SJSA1 (cell line): ENCODE results near the gene CLMP. TPM values are rescaled to one million over a fixed set of nuclear protein-coding genes. Genes with fewer than 3 reads are reported as not detected.
A peak's percentile ranks its signal among the peaks of the same experiment; 100 is the strongest.
"Not testable (repeated sequence)": the region's sequence is repeated elsewhere in the genome, so short reads cannot be mapped to it uniquely, and the experiment has no call there.

Source experiments
- DNase-seq, 2 experiments: peaks; one replicate each; pipeline ENCODE4 v3.0.0-alpha.2; 2015 to 2020; ENCODE audit warnings: low spot score in 2 of 2, low read depth in 1 of 2
- H3K27ac ChIP-seq: fragments of 250-450 bp; sonication (Bioruptor Pico); 2 replicates; pipeline ENCODE4 v1.5.1; 2020; ENCODE audit warnings: mild to moderate bottlenecking, moderate library complexity
- H3K27me3 ChIP-seq: fragments of 250-450 bp; sonication (Bioruptor Pico); replicated peaks from 2 replicates; pipeline ENCODE4 v1.5.1; 2020; ENCODE audit warnings: mild to moderate bottlenecking, moderate library complexity
- H3K36me3 ChIP-seq: fragments of 250-450 bp; sonication (Bioruptor Pico); 2 replicates; pipeline ENCODE4 v1.5.1; 2020; ENCODE audit warnings: mild to moderate bottlenecking
- H3K4me1 ChIP-seq: fragments of 250-450 bp; sonication (Bioruptor Pico); replicated peaks from 2 replicates; pipeline ENCODE4 v1.6.1; 2021; ENCODE audit warnings: mild to moderate bottlenecking
- H3K4me3 ChIP-seq: fragments of 250-450 bp; sonication (Bioruptor Pico); 2 replicates; pipeline ENCODE4 v1.5.1; 2020; ENCODE audit warnings: mild to moderate bottlenecking
- H3K9me3 ChIP-seq: fragments of 250-450 bp; sonication (Bioruptor Pico); replicated peaks from 2 replicates; pipeline ENCODE4 v1.5.1; 2020; ENCODE audit warnings: mild to moderate bottlenecking
- total RNA-seq: library from RNA; depleted of rRNA; stranded (reverse); fragments of >200 nt; shearing (Covaris generic); gene quantifications from 2 replicates; pipeline ENCODE4 v1.2.3, GENCODE V29; 2014

CLMP gene
- total RNA-seq, 1 experiment from 2014 or later = 21.6 TPM

DNA sequence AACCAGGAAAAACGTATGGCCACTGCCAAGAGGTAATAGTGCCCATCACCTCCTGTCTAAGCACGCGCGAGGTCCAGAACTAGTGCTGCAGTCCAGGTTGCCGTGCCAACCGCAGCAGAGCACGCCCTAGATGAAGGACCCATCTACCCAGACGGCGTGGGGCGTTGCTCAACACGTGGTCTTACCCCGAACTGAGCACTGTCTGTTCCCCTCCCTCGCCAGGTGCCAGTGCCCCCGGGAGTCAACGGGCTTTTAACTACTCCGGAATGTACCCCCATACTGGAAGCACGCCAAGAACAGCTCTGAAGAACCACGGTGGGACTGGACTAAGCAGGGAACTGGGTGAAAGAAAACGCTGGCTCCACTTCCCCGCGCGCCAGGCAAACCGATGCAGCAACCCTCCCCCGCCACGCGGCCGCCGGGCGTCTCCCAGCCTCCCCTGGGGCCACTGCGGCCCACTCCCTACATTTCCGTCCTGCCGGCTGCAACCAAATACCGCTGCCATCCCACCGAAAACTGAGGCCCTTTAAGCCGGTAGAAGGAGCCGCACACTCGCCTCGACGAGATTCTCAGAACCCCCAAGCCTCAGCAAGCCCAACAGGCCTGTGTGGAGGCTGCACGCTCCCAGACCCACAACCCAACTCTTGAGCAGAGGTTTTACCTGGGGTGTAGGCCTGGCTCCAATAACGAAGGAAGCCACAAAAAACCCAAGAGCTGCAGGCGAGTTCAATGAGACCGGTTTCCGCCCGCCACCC, 133.5 kb downstream of the CLMP start, which contains the start of gene HSPA8:
Gene HSPA8 (minus strand): TSS at position 734 of the 755 bp plus-strand sequence. CDS start 812 bp downstream, outside the sequence.
- Histone ChIP-seq H3K27me3 (no peaks in the 10 kb centered on the region), H3K36me3 (peaks cover 56% of the 10 kb centered on the region), H3K27ac (peak within 1 kb of the TSS; percentile 100), H3K4me1 (peaks cover 26% of the 10 kb centered on the region), H3K4me3 (peak within 1 kb of the TSS; percentile 77), H3K9me3 (no peaks in the 10 kb centered on the region)
- DNase-seq = peak in 1 of 2 experiments; percentile 54

DNA sequence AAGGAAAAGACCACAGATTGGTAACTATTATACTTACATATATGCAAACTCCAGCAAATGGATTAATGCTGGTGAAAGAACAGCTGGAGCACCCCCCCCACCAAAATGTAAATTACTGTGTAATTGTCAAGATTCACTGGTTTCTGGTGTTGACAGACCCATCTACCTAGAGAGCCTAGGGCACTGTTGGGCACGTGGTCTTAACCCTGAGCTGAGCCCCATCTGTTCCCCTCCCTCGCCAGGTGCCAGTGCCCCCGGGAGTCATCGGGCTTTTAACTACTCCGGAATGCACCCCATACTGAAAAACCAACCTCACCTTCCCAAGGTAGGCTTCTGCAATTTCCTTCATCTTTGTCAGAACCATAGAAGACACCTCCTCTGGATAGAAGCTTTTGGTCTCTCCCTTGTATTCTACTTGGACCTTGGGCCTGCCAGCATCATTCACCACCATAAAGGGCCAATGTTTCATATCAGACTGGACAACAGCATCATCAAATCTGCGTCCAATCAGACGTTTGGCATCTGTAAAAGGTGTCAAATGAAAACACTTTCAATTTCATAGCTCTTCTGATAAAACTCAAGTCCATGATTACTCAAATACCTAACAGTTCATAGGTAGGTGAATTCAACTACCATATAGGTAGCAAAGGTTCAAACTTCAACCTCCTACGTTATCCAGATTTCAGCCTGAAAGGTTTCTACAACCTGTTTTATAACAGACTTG, 134.6 kb downstream of the CLMP start:
- no peak for DNase-seq
- Histone ChIP-seq H3K4me1 (peaks cover 26% of the 10 kb centered on the region), H3K36me3 (peaks cover 67% of the 10 kb centered on the region), H3K27me3 (no peaks in the 10 kb centered on the region), H3K4me3 (peak overlapping the region; percentile 77), H3K27ac (no peak overlapping the region), H3K9me3 (no peaks in the 10 kb centered on the region)

DNA sequence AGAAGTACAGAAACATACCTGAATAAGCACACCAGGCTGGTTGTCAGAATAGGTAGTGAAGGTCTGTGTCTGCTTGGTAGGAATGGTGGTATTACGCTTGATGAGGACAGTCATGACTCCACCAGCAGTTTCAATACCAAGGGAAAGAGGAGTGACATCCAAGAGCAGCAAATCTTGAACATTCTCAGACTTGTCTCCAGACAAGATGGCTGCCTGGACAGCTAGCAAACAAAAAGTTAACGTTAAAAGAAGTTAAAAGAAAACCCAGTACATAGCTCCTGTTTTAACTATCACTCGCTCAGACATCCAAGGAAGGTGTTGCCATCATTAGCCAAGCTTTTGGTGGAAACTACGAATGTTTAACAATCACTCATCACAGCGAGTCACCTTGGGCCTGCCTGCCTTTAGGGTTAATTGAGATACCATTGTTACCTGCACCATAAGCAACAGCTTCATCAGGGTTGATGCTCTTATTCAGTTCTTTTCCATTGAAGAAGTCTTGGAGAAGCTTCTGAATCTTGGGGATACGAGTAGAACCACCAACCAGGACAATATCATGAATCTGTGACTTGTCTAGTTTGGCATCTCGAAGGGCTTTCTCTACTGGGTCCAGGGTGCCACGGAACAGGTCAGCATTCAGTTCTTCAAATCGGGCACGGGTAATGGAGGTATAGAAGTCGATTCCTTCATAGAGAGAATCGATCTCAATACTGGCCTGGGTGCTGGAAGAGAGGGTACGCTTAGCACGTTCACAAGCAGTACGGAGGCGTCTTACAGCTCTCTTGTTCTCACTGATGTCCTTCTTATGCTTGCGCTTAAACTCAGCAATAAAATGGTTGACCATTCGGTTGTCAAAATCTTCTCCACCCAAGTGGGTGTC, 135.8 kb downstream of the CLMP start:
- H3K27ac ChIP-seq, H3K27me3 ChIP-seq, H3K9me3 ChIP-seq, DNase-seq: not testable (repeated sequence)
- peak overlapping the region; percentile 77 for H3K4me3 ChIP-seq
- peaks cover 74% of the 10 kb centered on the region for H3K36me3 ChIP-seq
- H3K4me1 ChIP-seq = peaks cover 25% of the 10 kb centered on the region

DNA sequence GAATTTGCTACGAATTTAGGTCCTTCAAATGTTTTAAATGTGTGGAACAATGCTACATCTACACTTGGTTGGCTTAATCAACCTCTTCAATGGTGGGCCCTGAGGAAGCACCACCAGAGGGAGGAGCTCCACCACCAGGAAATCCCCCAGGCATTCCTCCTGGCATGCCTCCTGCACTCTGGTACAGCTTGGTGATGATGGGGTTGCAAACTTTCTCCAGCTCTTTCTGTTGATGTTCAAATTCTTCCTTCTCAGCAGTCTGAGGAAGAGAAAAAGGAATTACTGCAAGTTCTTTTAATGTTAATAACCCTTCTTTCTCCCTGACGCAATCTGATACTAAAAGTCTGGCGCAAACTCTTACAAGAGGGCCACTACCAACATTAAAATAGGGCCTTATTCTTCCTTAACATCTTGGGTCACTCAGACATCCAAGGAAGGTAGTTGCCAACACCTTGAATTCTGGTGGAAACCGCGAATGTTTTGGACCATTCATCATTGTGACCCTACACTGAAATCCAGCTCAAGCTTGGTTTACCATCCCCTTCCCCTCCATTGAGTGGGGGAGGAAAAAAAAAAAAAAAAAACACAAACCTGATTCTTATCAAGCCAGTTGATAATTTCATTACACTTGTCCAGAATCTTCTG, 137.3 kb downstream of the CLMP start:
- Histone ChIP-seq H3K27ac (no peak overlapping the region), H3K4me3 (no peak overlapping the region), H3K4me1 (peaks cover 12% of the 10 kb centered on the region; the same call in 1 of the 2 replicates), H3K9me3 (no peaks in the 10 kb centered on the region), H3K27me3 (no peaks in the 10 kb centered on the region), H3K36me3 (peaks cover 76% of the 10 kb centered on the region)
- DNase-seq = no peak

DNA sequence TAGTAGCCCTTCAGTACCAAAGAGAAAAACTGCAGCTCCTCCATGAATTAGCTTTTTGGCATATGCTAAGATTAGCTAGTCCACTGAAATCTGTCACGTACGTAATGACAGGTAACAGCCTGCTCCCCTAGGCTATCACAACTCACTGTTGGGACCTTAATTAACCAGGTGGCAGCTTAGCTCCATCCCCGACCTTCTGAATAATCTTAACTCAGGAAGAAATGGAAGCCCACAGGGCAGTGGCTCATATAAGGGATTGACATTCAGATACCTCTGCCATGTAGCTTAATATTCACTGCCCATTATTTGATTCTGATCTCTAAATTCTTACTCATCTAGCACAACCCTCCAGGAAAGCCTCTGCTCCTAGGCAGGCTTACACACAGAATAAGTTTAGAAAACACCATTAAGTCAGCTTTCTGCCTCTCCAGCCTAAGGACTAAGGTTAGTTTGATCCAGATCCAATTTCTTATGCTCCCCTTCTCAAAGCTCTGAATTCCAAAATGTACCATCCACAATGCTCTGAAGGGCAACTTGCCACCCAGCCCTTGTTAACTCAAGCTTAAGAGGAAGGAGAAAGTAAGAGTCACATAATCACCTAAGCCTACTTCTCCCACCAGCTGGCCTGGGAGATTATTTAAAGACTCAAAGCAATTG, 138.1 kb downstream of the CLMP start:
- H3K27me3 ChIP-seq = no peaks in the 10 kb centered on the region
- no peak for DNase-seq
- H3K9me3 ChIP-seq = no peaks in the 10 kb centered on the region
- H3K27ac ChIP-seq = no peak overlapping the region
- no peak overlapping the region for H3K4me3 ChIP-seq
- peaks cover 74% of the 10 kb centered on the region for H3K36me3 ChIP-seq
- H3K4me1 ChIP-seq = peaks cover 12% of the 10 kb centered on the region; the same call in 1 of the 2 replicates

DNA sequence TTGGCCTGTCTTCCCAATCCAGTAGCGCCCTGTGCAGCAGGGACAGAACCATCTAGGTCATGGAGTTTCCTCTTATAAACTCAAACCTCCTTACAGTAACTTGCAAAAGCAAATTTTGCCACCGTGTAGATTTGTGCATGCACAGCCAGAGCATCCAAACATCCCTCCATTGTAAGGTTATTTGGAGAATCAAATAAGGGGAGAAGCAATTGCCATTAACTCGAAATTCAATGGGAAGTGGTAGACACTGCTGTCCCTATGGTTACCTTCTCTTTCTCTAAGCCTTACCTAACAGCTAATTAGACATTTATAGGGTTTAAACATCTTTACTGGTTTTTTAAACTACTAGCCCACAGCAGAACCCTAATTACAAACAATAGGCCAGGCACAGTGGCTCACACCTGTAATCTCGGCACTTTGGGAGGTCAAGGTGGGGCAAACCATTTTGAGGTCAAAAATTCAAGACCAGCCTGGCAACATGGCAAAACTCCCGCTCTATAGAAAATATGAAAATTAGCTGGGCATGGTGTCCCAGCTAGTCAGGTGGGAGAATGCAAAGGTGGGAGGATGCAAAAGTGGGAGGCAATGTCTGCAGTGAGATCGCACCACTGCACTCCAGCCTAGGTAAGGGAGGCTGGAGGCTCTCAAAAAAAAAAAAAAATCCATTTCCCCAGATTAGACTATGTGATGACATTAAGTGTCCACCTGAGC, 139.7 kb downstream of the CLMP start:
- no peak for DNase-seq
- Histone ChIP-seq H3K27me3 (no peaks in the 10 kb centered on the region), H3K4me3 (no peak overlapping the region), H3K36me3 (peaks cover 58% of the 10 kb centered on the region), H3K4me1 (peaks cover 12% of the 10 kb centered on the region; the same call in 1 of the 2 replicates), H3K27ac (no peak overlapping the region), H3K9me3 (no peaks in the 10 kb centered on the region)

DNA sequence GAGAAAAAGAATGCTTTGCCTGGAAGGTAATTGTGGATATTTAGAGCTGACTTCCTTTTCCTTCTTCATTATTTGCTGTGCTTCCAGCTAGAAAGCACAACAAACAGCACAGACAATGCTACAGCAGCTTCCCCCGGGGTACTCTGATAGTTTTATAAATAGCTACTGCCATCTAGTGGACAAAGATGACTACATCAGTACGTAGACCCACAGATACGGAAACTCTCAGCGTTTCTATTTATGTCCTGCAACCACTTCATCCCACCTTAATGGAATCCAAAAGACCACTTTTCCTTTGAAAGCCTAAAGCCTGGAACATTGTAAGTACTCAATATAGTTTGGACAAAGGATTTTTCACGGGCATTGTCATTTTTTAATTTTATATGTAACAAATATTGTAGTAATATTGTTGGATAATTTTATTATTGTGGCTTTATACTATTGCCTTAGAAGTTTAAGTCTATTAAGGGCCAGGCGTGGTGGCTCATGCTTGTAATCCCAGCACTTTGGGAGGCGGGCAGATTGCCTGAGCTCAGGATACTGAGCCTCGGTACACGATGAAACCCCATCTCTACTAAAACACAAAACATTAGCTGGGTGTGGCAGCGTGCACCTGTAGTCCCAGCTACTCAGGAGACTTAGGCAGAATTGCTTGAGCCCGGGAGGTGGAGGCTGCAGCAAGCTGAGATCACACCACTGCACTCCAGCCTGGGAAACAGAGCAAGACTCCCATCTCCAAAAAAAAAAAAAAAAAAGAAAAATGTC, 140.6 kb downstream of the CLMP start:
- Histone ChIP-seq H3K27me3 (no peaks in the 10 kb centered on the region), H3K27ac (no peak overlapping the region), H3K9me3 (no peaks in the 10 kb centered on the region), H3K36me3 (peaks cover 50% of the 10 kb centered on the region), H3K4me3 (no peak overlapping the region), H3K4me1 (peaks cover 12% of the 10 kb centered on the region; the same call in 1 of the 2 replicates)
- DNase-seq = peak in 1 of 2 experiments; percentile 42

DNA sequence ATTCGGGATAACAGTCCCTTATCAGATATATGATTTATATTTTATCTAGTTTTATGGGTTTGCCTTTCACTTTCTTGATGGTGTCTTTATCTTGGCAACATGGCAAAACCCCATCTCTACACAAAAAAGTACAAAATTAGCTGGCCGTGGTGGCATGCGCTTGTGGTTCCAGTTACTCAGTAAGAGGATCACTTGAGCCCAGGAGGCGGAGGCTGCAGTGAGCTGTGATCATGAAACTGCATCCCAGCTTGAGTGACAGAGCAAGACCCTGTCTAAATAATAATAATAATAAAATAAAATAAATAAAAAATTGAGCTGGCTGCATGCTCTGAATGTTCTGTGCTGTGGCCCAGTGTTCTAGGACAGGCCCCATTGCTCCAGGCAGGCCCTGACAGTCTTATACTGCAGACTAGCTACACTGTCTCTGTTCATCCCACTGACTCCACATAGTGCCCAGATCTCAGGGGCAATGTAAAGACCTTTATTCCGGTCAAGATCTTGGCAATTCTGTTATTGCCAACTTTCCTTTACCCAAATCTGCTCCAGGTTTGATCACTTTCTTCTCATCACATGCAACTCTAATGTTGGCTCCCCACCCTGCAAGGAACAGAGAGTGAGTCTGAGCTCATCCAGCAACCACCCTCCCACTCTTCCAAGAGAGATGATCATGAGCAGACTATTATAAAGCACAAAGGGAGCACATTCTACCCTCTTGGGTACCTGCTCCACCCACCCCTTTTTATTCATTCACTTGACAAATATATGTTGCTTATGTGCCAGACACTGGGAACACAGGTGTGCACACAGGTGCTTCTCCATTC, 141.9 kb downstream of the CLMP start:
- Histone ChIP-seq H3K4me1 (no peaks in the 10 kb centered on the region; the same call in 1 of the 2 replicates), H3K9me3 (no peaks in the 10 kb centered on the region), H3K27ac (no peak overlapping the region), H3K27me3 (no peaks in the 10 kb centered on the region), H3K4me3 (no peak overlapping the region), H3K36me3 (peaks cover 36% of the 10 kb centered on the region)
- no peak for DNase-seq

DNA sequence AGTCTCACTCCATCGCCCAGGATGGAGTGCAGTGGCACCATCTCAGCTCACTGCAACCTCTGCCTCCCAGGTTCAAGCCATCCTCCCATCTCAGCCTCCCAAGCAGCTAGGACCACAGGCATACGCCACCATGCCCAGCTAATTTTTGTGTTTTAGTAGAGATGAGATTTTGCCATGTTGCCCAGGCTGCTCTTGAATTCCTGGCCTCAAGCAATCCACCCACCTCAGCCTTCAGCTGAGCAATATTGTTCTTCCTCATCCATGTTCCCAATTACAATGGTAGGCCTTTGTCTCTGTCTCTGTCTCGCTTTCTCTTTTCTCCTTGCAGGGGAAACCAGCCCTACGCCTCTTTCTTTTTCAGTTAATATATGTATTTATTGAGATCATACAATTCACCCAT, 143.4 kb downstream of the CLMP start:
- no peak for DNase-seq
- H3K9me3 ChIP-seq = no peaks in the 10 kb centered on the region
- peaks cover 21% of the 10 kb centered on the region for H3K36me3 ChIP-seq
- H3K4me3 ChIP-seq = no peak overlapping the region
- no peaks in the 10 kb centered on the region for H3K4me1 ChIP-seq
- H3K27ac ChIP-seq = no peak overlapping the region
- no peaks in the 10 kb centered on the region for H3K27me3 ChIP-seq

DNA sequence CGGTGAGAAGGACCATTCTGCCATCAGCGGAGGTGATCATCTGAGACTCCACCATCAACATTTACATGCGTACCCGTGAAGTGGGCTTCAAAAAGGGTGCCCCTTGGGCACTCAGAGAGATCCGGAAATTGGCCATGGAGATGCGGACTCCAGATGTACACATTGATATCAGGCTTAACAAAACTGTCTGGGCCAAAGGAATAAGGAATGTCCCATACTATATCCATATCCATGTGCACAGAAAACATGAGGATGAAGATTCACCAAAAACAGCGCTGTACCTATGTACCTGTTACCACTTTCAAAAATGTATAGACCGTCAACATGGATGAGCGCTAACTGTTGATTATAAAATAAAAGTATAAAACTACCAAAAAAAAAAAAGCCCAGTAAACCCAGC, 143.9 kb downstream of the CLMP start:
- H3K4me3 ChIP-seq = no peak overlapping the region
- peaks cover 16% of the 10 kb centered on the region for H3K36me3 ChIP-seq
- no peak for DNase-seq

DNA sequence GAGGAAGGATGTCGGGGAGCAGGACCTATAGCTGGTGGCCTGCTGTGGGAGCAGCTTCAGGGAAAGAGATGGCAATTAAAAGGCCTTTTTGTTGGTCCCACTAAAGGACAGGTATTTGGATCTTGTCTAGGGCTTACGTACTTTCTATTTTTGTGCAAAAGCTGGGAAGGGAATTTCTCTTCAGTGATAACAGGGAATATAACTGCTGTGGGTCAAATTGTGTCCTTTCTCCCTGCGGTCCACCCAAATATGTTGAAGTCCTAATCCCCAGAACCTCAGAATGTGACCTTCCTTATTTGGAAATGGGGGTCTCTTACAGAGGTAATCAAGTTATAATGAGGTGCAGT, 147.1 kb downstream of the CLMP start:
- H3K4me3 ChIP-seq = no peak overlapping the region
- no peaks in the 10 kb centered on the region for H3K36me3 ChIP-seq
- no peaks in the 10 kb centered on the region for H3K9me3 ChIP-seq
- H3K27ac ChIP-seq = no peak overlapping the region
- no peaks in the 10 kb centered on the region for H3K4me1 ChIP-seq
- H3K27me3 ChIP-seq = no peaks in the 10 kb centered on the region
- DNase-seq = no peak

More for the DNA sequence above, 143.9 kb downstream of the CLMP start:
- H3K27me3 ChIP-seq = no peaks in the 10 kb centered on the region
- no peaks in the 10 kb centered on the region for H3K9me3 ChIP-seq
- no peaks in the 10 kb centered on the region for H3K4me1 ChIP-seq
- no peak overlapping the region for H3K27ac ChIP-seq
